Measurements from ENCODE around the gene CRAMP1. TPM values are rescaled to one million over a fixed set of nuclear protein-coding genes. Genes with fewer than 3 reads are reported as not detected.

Gene CRAMP1
- total RNA-seq, 1 experiment from 2014 or later = 29.7 TPM

- no peak for DNase-seq
- Mint-ChIP-seq H3K27ac (ENCODE audit: unreplicated experiment) (no peak overlapping the region), H3K4me1 (ENCODE audit: low read depth, unreplicated experiment) (no peaks in the 10 kb centered on the region), H3K36me3 (ENCODE audit: insufficient read depth, unreplicated experiment) (peaks cover 5% of the 10 kb centered on the region), H3K27me3 (ENCODE audit: unreplicated experiment) (no peaks in the 10 kb centered on the region), H3K4me3 (ENCODE audit: low read depth, unreplicated experiment) (no peak overlapping the region), H3K9me3 (ENCODE audit: low read depth, unreplicated experiment) (no peaks in the 10 kb centered on the region)
- TF ChIP-seq CTCF (IDR thresholded peaks at IDR 0.05; ENCODE audit: unreplicated experiment) = no peak
- CTCF ChIA-PET = interaction anchor here (0.6 kb wide), 1 partner anchor 513 kb away, joined by 3 read pairs; no protein-coding TSS in a partner anchor
- BruUV-seq (replicated peaks) = no TSS peak
- intact Hi-C loops (cut with micrococcal nuclease; ENCODE audit: unreplicated experiment) = no loop called here
These were observed 14.6 kb downstream of the CRAMP1 start for GRCh38 chr16:1626776-1627175.

- Mint-ChIP-seq H3K4me1 (ENCODE audit: low read depth, unreplicated experiment) (no peaks in the 10 kb centered on the region), H3K27ac (ENCODE audit: unreplicated experiment) (no peak overlapping the region), H3K27me3 (ENCODE audit: unreplicated experiment) (no peaks in the 10 kb centered on the region), H3K36me3 (ENCODE audit: insufficient read depth, unreplicated experiment) (peaks cover 17% of the 10 kb centered on the region), H3K9me3 (ENCODE audit: low read depth, unreplicated experiment) (no peaks in the 10 kb centered on the region), H3K4me3 (ENCODE audit: low read depth, unreplicated experiment) (no peak overlapping the region)
- DNase-seq = no peak
- CTCF ChIA-PET = no interaction called here
- intact Hi-C loops (cut with micrococcal nuclease; ENCODE audit: unreplicated experiment) = no loop called here
- no peak for TF ChIP-seq CTCF (IDR thresholded peaks at IDR 0.05; ENCODE audit: unreplicated experiment)
- no TSS peak for BruUV-seq (replicated peaks)
These were observed 18.5 kb downstream of the CRAMP1 start for GRCh38 chr16:1630450-1631213.

- Mint-ChIP-seq H3K27me3 (ENCODE audit: unreplicated experiment) (no peaks in the 10 kb centered on the region), H3K9me3 (ENCODE audit: low read depth, unreplicated experiment) (no peaks in the 10 kb centered on the region), H3K36me3 (ENCODE audit: insufficient read depth, unreplicated experiment) (peaks cover 17% of the 10 kb centered on the region), H3K4me1 (ENCODE audit: low read depth, unreplicated experiment) (no peaks in the 10 kb centered on the region), H3K4me3 (ENCODE audit: low read depth, unreplicated experiment) (no peak overlapping the region), H3K27ac (ENCODE audit: unreplicated experiment) (no peak overlapping the region)
- CTCF ChIA-PET = no interaction called here
- BruUV-seq (replicated peaks) = no TSS peak
- DNase-seq = no peak
- intact Hi-C loops (cut with micrococcal nuclease; ENCODE audit: unreplicated experiment) = no loop called here
- no peak for TF ChIP-seq CTCF (IDR thresholded peaks at IDR 0.05; ENCODE audit: unreplicated experiment)
These were observed 19.1 kb downstream of the CRAMP1 start for GRCh38 chr16:1631230-1631629.

GRCh38 chr16:1631931-1632637 is 19.9 kb downstream of the CRAMP1 start:
- Mint-ChIP-seq H3K36me3 (ENCODE audit: insufficient read depth, unreplicated experiment) (peaks cover 17% of the 10 kb centered on the region), H3K9me3 (ENCODE audit: low read depth, unreplicated experiment) (no peaks in the 10 kb centered on the region), H3K4me3 (ENCODE audit: low read depth, unreplicated experiment) (no peak overlapping the region), H3K4me1 (ENCODE audit: low read depth, unreplicated experiment) (no peaks in the 10 kb centered on the region), H3K27ac (ENCODE audit: unreplicated experiment) (no peak overlapping the region), H3K27me3 (ENCODE audit: unreplicated experiment) (no peaks in the 10 kb centered on the region)
- CTCF ChIA-PET = no interaction called here
- no TSS peak for BruUV-seq (replicated peaks)
- intact Hi-C loops (cut with micrococcal nuclease; ENCODE audit: unreplicated experiment) = no loop called here
- no peak for TF ChIP-seq CTCF (IDR thresholded peaks at IDR 0.05; ENCODE audit: unreplicated experiment)
- DNase-seq = no peak
